CD4-positive, alpha-beta memory T cell (primary cell): ENCODE measurements around the gene SORCS2. TPM values are rescaled to one million over a fixed set of nuclear protein-coding genes. Genes with fewer than 3 reads are reported as not detected.
A peak's percentile ranks its signal among the peaks of the same experiment; 100 is the strongest.

Source experiments
- CTCF ChIA-PET: fragments of 350-600 bp; sonication (Branson Sonifier 250); formaldehyde crosslinking; loops from one replicate; lab custom pipeline; 2021; ENCODE audit warnings: inconsistent platforms; ENCODE audit not compliant: partially characterized antibody; lab: Charles Lee
- POLR2A ChIA-PET: fragments of 350-600 bp; sonication (Branson Sonifier 250); formaldehyde crosslinking; loops from one replicate; lab custom pipeline; 2021; ENCODE audit not compliant: partially characterized antibody; lab: Charles Lee
- DNase-seq, 5 donors: peaks; one replicate each; pipeline versions ENCODE4 v3.0.0 to v3.0.0-alpha.2; 2020 to 2022; ENCODE audit warnings: mixed read lengths in 1 of 5
- H3K27ac ChIP-seq: one replicate; pipeline ENCODE4 v1.7.0; 2013; ENCODE audit warnings: low read depth, low read length
- H3K27me3 ChIP-seq: 2 replicates; pipeline ENCODE4 v1.7.0; 2013; ENCODE audit warnings: mild to moderate bottlenecking, low read length, moderate library complexity; ENCODE audit not compliant: insufficient read depth
- H3K36me3 ChIP-seq: 2 replicates; pipeline ENCODE4 v1.7.0; 2013; ENCODE audit warnings: mild to moderate bottlenecking, low read length, moderate library complexity; ENCODE audit not compliant: insufficient read depth
- H3K4me1 ChIP-seq: 2 replicates; pipeline ENCODE4 v1.7.0; 2013; ENCODE audit warnings: mild to moderate bottlenecking, low read length, moderate library complexity; ENCODE audit not compliant: insufficient read depth
- H3K4me3 ChIP-seq, 2 donors: one replicate each; pipeline ENCODE4 v1.7.0; 2013; ENCODE audit warnings: low read length in 2 of 2, mild to moderate bottlenecking in 1 of 2
- H3K9me3 ChIP-seq, 2 donors: one replicate each; pipeline ENCODE4 v1.7.0; 2013; ENCODE audit warnings: low read length in 2 of 2, control low read depth in 1 of 2; ENCODE audit not compliant: control insufficient read depth in 1 of 2
- H3K27ac Mint-ChIP-seq, 7 donors: one replicate each; pipeline ENCODE4 v1.8.0; 2020 to 2021; ENCODE audit warnings: mixed read lengths in 7 of 7, mild to moderate bottlenecking in 6 of 7, inconsistent platforms in 3 of 7, moderate library complexity in 3 of 7
- H3K27me3 Mint-ChIP-seq, 2 donors: one replicate each; pipeline ENCODE4 v1.8.0; 2020 to 2021; ENCODE audit warnings: mixed read lengths in 2 of 2
- H3K36me3 Mint-ChIP-seq, 2 donors: one replicate each; pipeline ENCODE4 v1.8.0; 2020 to 2021; ENCODE audit warnings: mixed read lengths in 2 of 2, inconsistent platforms in 1 of 2, mild to moderate bottlenecking in 1 of 2
- H3K4me1 Mint-ChIP-seq, 4 donors: one replicate each; pipeline ENCODE4 v1.8.0; 2020 to 2021; ENCODE audit warnings: mixed read lengths in 4 of 4, mild to moderate bottlenecking in 1 of 4
- H3K4me3 Mint-ChIP-seq, 8 donors: one replicate each; pipeline ENCODE4 v1.8.0; 2020 to 2021; ENCODE audit warnings: mixed read lengths in 8 of 8, mild to moderate bottlenecking in 7 of 8, moderate library complexity in 6 of 8, inconsistent platforms in 3 of 8
- H3K9me3 Mint-ChIP-seq, 8 donors: one replicate each; pipeline ENCODE4 v1.8.0; 2020 to 2021; ENCODE audit warnings: mixed read lengths in 8 of 8, mild to moderate bottlenecking in 5 of 8, inconsistent platforms in 3 of 8, moderate library complexity in 1 of 8
- intact Hi-C: fragments of 100-400 bp; cut with micrococcal nuclease; formaldehyde crosslinking; loops from one replicate; pipeline ENCODE4 v1.15.1; 2023
- polyA plus RNA-seq, 2 donors: library from polyadenylated mRNA; unstranded; fragments of 300-500 nt; fragmentation: Illumina TruSeq; gene quantifications; one replicate each; pipeline ENCODE4 v1.2.3, GENCODE V29; 2021
- total RNA-seq, 2 experiments: library from RNA; stranded (reverse); gene quantifications; one replicate each; pipeline ENCODE4 v1.2.3, GENCODE V29; 2021

Gene SORCS2
- total and polyA plus RNA-seq, 4 experiments from 2014 or later: not detected

DNA sequence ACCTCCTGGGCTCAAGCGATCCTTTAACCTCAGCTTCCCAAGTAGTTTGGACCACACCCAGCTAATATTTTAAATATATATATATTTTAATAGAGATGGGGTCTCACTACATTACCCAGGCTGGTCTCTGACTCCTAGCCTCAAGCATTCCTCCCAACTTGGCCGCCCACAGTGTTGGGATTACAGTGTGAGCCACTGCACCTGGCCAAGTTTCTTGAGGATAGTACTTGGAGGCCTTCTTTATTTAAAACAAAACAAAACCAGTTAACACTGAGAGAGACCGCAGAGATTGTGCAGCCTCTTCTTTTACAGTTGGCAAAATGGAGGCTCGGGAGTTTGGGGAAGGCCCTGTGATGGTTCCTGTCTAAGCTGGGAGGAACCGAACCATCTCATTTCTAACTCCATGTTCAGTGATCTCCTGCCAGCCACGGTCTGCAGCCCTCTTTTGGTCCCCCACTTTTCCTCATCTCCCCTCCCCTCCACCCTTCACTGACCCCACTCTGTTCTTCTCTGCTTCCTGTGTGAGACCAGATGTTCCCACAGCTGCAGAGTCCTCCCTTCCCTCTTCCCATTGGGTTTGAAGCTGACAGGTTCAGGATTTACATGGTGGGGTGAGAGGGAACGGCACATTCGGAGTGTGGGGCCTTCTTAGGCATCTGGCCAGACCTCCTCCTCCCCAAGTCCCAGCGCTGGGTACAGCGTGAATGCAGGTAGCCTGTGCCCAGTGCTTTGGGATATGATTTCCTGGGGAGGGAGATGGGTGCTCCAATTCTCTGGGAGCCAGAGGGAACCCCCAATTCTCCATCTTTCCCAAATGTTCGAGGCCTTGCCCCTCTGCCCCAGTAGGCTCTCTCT, 1.4 kb upstream of the SORCS2 start:
- no peak overlapping the region for H3K27ac ChIP-seq
- Mint-ChIP-seq H3K9me3 (no peaks in the 10 kb centered on the region), H3K4me1 (peaks cover 0 to 5% (median under 1%) of the 10 kb centered on the region in 4 donors), H3K4me3 (peak overlapping the region in 1 of 8 donors; percentile 43), H3K36me3 (no peaks in the 10 kb centered on the region), H3K27ac (no peak overlapping the region), H3K27me3 (peaks cover 22 to 35% of the 10 kb centered on the region in 2 donors)
- intact Hi-C loops: loop anchor here (2.0 to 5.0 kb wide), 2 partner anchors 528 to 796 kb away; no protein-coding TSS in a partner anchor
- no peaks in the 10 kb centered on the region for H3K9me3 ChIP-seq
- DNase-seq: no peak
- ChIA-PET CTCF (no interaction called here), POLR2A (no interaction called here)
- peaks cover 4% of the 10 kb centered on the region for H3K27me3 ChIP-seq
- H3K4me1 ChIP-seq: peaks cover 4% of the 10 kb centered on the region
- H3K36me3 ChIP-seq: no peaks in the 10 kb centered on the region
- H3K4me3 ChIP-seq: no peak overlapping the region

DNA sequence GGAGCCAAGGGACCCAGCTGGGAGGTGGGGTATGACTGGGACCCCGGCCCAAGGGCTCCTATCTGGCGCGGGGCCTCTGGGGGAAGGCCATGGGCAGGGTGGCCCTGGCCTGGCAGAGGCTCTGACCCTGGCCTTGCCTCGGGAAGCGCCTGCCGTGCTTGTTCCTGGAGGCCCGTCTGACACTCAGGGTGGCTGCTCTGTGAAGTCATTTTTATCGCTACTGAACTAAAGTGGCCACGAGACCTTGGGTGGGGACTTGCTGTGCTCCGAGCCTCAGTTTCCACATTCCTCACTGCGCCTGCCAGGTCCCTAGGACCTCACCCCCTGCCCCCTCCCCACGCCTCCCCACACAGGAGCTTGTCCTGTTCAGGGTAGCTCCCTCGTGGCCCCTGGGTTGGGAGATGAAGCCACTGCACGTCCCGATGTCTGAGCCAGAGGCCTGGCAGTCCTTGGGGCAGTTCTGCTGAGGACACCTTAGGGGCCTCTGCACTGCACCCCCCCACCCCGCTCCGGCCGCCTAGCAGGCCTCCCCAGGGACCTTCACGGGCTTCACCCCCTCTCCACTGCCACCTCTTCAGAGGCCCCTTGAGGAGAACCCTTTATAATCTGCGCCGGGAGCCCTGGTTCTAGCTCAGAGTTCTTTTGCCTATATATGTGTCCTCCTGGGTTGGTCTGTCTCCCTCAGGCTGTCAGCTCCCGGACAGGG, 639 bp upstream of the SORCS2 start:
- Mint-ChIP-seq H3K4me3 (peak overlapping the region in 3 of 8 donors; percentile 31 to 70 (median 51)), H3K36me3 (no peaks in the 10 kb centered on the region), H3K27me3 (peaks cover 29 to 38% of the 10 kb centered on the region in 2 donors), H3K4me1 (peaks cover 0 to 5% (median under 1%) of the 10 kb centered on the region in 4 donors), H3K9me3 (no peaks in the 10 kb centered on the region), H3K27ac (no peak overlapping the region)
- Histone ChIP-seq H3K4me3 (no peak overlapping the region), H3K4me1 (peaks cover 4% of the 10 kb centered on the region), H3K27me3 (peaks cover 4% of the 10 kb centered on the region), H3K27ac (no peak overlapping the region), H3K9me3 (no peaks in the 10 kb centered on the region), H3K36me3 (no peaks in the 10 kb centered on the region)
- ChIA-PET CTCF (no interaction called here), POLR2A (no interaction called here)
- intact Hi-C loops: loop anchor here (2.0 to 5.0 kb wide), 2 partner anchors 527 to 796 kb away; no protein-coding TSS in a partner anchor
- no peak for DNase-seq

DNA sequence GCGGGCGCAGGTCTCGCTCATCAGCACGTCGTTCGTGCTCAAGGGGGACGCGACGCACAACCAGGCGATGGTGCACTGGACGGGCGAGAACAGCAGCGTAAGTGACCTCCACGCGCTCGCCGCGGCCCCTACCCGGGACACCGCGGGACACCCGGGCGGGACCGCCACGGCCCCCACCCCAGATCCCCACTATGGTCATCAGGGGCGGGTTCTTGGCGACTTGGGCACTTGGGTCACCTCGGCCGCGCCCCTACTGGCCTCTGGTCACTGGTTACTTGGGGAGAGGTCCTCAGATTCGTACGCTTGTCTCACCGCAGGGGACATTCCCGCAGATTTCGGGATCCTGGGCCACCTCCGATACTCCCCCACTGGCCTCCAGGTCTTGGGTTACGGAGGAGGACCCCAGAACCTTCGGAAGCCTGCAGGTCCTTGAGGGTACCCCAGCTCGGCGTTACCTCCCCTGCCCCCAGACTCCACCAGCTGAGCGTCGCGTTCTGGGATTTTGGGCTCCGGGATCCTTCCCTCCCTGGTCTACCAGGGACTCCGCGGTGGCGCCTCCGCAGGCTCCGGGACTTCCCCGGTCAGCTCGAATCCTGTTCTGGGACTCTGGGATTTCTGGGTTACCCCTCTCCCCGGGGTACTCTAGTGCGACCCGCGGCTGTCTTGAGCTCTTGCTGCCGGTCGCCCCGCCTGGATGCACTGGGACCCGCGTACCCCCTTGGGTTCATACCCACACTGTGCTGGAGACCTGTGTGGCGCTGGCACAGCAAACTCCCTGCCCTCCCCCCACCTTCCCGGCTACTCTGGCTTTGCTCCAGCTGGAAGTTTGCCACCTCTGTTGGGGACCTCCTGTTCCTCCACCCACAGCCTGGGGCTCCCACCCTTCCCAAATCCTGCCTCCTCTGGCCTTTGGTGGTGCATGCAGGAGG, 956 bp downstream of the SORCS2 start:
- H3K4me1 Mint-ChIP-seq: peaks cover 0 to 5% (median under 1%) of the 10 kb centered on the region in 4 donors
- H3K9me3 Mint-ChIP-seq: no peaks in the 10 kb centered on the region
- H3K9me3 ChIP-seq: no peaks in the 10 kb centered on the region
- H3K4me3 Mint-ChIP-seq: peak overlapping the region in 4 of 8 donors; percentile 4 to 77 (median 46)
- DNase-seq: no peak
- no peak overlapping the region for H3K27ac Mint-ChIP-seq
- H3K4me1 ChIP-seq: peaks cover 4% of the 10 kb centered on the region
- H3K27me3 ChIP-seq: peaks cover 4% of the 10 kb centered on the region
- no peak overlapping the region for H3K4me3 ChIP-seq
- H3K36me3 Mint-ChIP-seq: no peaks in the 10 kb centered on the region
- intact Hi-C loops: loop anchor here (5.0 kb wide), 1 partner anchor 794 kb away; no protein-coding TSS in a partner anchor
- ChIA-PET CTCF (no interaction called here), POLR2A (no interaction called here)
- H3K36me3 ChIP-seq: no peaks in the 10 kb centered on the region
- H3K27me3 Mint-ChIP-seq: peaks cover 36 to 38% of the 10 kb centered on the region in 2 donors
- no peak overlapping the region for H3K27ac ChIP-seq

DNA sequence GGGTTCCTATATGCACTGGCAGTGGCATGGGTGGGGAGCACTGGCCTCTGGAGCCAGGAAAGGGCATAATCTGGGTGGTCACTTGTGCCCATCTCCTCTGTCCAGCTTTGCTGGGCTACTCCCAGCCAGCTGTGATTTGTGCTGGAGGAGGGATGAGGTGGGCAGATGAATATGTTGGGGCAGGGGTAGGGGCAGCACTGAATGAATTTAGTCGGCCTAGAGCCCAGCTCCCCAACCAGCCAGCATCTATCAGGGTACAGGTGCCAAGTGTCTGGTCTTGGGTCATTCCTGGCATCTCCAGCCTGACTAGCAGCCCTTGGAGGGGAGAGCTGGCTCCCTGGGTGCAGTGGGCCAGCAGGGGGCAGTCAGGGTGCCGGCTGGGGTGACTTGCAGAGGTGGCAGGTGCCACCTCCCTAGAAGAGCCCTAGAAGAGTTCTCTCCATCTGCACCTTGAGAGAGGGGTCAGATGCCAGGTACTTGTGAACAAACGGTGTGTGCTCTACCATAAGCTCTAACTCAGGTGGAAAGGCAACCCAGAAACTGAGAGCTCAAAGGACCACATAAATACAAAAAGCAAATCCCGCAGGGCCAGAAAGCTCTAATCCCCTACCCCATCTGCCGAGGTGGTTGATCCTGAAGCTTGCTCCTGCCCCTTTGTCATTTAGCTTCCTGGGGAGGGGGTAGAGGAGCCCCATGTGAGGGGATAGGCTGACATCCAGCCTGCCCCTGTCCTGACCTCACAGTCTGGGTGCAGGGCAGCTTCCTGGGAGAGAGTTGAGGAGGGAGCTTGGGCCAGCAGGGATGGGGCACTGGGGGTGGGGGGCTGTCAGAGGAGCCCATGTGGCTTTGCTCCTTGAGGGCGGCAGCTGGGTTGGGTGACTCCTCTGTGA, 2.2 kb downstream of the SORCS2 start:
- Mint-ChIP-seq H3K4me1 (peaks cover 0 to 5% (median under 1%) of the 10 kb centered on the region in 4 donors), H3K9me3 (no peaks in the 10 kb centered on the region), H3K4me3 (peak overlapping the region in 1 of 8 donors; percentile 16), H3K27me3 (peaks cover 37 to 42% of the 10 kb centered on the region in 2 donors), H3K27ac (no peak overlapping the region), H3K36me3 (no peaks in the 10 kb centered on the region)
- H3K27ac ChIP-seq: no peak overlapping the region
- intact Hi-C loops: loop anchor here (5.0 kb wide), 1 partner anchor 793 kb away; no protein-coding TSS in a partner anchor
- CTCF ChIA-PET: no interaction called here
- peaks cover 4% of the 10 kb centered on the region for H3K4me1 ChIP-seq
- H3K9me3 ChIP-seq: no peaks in the 10 kb centered on the region
- peaks cover 4% of the 10 kb centered on the region for H3K27me3 ChIP-seq
- DNase-seq: no peak
- H3K36me3 ChIP-seq: no peaks in the 10 kb centered on the region
- POLR2A ChIA-PET: no interaction called here
- no peak overlapping the region for H3K4me3 ChIP-seq

DNA sequence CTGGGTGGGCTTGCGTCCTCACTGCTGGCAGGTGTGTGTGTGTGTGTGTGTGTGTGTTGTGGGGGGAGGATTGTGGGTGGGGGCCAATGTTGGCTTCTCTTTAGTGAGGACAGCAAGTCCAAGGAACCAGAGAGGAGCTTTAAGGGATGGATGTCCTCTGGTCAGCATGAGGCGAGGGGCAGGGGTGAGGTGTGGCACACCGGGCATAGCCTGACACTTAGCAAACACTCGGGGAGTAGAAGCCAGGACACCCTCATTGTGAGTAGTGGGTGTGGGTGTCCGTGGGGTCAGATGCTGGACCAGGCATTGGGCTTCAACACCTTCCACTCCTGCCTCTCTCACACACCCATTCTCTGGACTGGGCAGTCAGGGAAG, 2.8 kb downstream of the SORCS2 start:
- peaks cover 31 to 37% of the 10 kb centered on the region in 2 donors for H3K27me3 Mint-ChIP-seq
- no peaks in the 10 kb centered on the region for H3K36me3 ChIP-seq
- ChIA-PET CTCF (no interaction called here), POLR2A (no interaction called here)
- peaks cover 4% of the 10 kb centered on the region for H3K4me1 ChIP-seq
- H3K4me3 ChIP-seq: no peak overlapping the region
- H3K27me3 ChIP-seq: peaks cover 4% of the 10 kb centered on the region
- DNase-seq: no peak
- no peak overlapping the region for H3K4me3 Mint-ChIP-seq
- H3K36me3 Mint-ChIP-seq: no peaks in the 10 kb centered on the region
- H3K4me1 Mint-ChIP-seq: peaks cover 0 to 5% (median under 1%) of the 10 kb centered on the region in 4 donors
- H3K27ac Mint-ChIP-seq: no peak overlapping the region
- H3K9me3 Mint-ChIP-seq: no peaks in the 10 kb centered on the region
- intact Hi-C loops: no loop called here
- H3K27ac ChIP-seq: no peak overlapping the region
- H3K9me3 ChIP-seq: no peaks in the 10 kb centered on the region

DNA sequence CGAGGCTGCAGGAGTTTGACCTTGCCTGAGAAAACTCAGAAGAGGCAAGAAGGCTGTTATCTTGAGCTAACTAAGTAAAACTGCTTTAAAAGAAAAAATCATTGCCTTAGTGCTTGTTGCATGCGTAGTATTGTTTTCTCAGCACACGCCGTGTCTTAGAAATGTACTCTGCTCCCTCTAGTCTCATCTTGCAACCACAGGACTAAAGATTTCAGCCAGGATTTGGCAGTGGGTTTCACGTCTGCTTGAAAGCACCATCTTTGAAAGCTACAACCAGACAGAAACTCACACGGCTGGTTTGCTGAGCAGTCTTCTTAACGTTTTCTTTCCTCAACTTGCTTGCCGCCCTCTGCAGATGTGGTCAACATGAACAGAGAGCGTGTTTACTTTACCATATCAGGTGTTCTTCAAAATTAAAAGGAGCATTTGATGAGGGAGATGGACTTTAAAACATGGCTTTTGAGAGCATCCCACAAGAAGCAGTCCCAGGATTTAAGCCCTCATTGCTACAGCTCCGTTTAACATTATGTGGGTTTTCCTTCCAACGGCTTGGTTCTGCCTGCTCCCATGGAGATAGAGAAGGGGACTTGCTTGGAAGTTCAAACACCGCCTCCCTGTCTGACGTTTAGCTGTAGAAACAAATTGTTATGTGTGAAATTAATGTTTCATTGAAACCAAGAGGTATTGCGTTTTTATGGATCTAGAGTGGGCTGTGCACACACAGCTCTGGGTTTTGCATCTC, 3.4 kb downstream of the SORCS2 start:
- DNase-seq: no peak
- Histone ChIP-seq H3K27me3 (peaks cover 4% of the 10 kb centered on the region), H3K4me3 (no peak overlapping the region), H3K27ac (no peak overlapping the region), H3K9me3 (no peaks in the 10 kb centered on the region), H3K36me3 (no peaks in the 10 kb centered on the region), H3K4me1 (peaks cover 4% of the 10 kb centered on the region)
- Mint-ChIP-seq H3K4me3 (no peak overlapping the region), H3K36me3 (no peaks in the 10 kb centered on the region), H3K27me3 (peaks cover 33 to 36% of the 10 kb centered on the region in 2 donors), H3K27ac (no peak overlapping the region), H3K9me3 (no peaks in the 10 kb centered on the region), H3K4me1 (peaks cover 0 to 5% (median under 1%) of the 10 kb centered on the region in 4 donors)
- intact Hi-C loops: no loop called here
- ChIA-PET POLR2A (no interaction called here), CTCF (no interaction called here)
